Activated CD4-positive, alpha-beta memory T cell treated with anti-CD3 and anti-CD28 coated beads for 36 hours (primary cell): Measurements from ENCODE around the gene PUS7. TPM values are rescaled to one million over a fixed set of nuclear protein-coding genes. Genes with fewer than 3 reads are reported as not detected.
"Not testable (repeated sequence)": the region's sequence is repeated elsewhere in the genome, so short reads cannot be mapped to it uniquely, and the experiment has no call there.

Experiments used
- CTCF ChIA-PET: fragments of 350-600 bp; sonication (Branson Sonifier 250); formaldehyde crosslinking; loops from one replicate; lab custom pipeline; 2021; ENCODE audit warnings: antibody characterized with exemption, inconsistent platforms; lab: Charles Lee
- POLR2A ChIA-PET: fragments of 350-600 bp; sonication (Branson Sonifier 250); formaldehyde crosslinking; loops from one replicate; lab custom pipeline; 2021; ENCODE audit warnings: antibody characterized with exemption; lab: Charles Lee
- DNase-seq: peaks from one replicate; pipeline ENCODE4 v3.0.0-alpha.2; 2020
- H3K27ac Mint-ChIP-seq: one replicate; pipeline ENCODE4 v1.8.0; 2021; ENCODE audit warnings: mixed read lengths
- H3K27me3 Mint-ChIP-seq: one replicate; pipeline ENCODE4 v1.8.0; 2021; ENCODE audit warnings: mixed read lengths
- H3K36me3 Mint-ChIP-seq: one replicate; pipeline ENCODE4 v1.8.0; 2021; ENCODE audit warnings: mixed read lengths
- H3K4me1 Mint-ChIP-seq: one replicate; pipeline ENCODE4 v1.8.0; 2021; ENCODE audit warnings: low read depth, mixed read lengths
- H3K4me3 Mint-ChIP-seq: one replicate; pipeline ENCODE4 v1.8.0; 2021; ENCODE audit warnings: mild to moderate bottlenecking, mixed read lengths
- H3K9me3 Mint-ChIP-seq: one replicate; pipeline ENCODE4 v1.8.0; 2021; ENCODE audit warnings: mixed read lengths
- intact Hi-C: fragments of 100-400 bp; cut with micrococcal nuclease; formaldehyde crosslinking; loops from one replicate; pipeline ENCODE4 v1.15.1; 2023
- total RNA-seq, 2 experiments: library from RNA; stranded (reverse); gene quantifications; one replicate each; pipeline ENCODE4 v1.2.3, GENCODE V29; 2021

Gene PUS7
- total RNA-seq, 2 experiments from 2014 or later: 16.9 to 20.3 TPM

DNA sequence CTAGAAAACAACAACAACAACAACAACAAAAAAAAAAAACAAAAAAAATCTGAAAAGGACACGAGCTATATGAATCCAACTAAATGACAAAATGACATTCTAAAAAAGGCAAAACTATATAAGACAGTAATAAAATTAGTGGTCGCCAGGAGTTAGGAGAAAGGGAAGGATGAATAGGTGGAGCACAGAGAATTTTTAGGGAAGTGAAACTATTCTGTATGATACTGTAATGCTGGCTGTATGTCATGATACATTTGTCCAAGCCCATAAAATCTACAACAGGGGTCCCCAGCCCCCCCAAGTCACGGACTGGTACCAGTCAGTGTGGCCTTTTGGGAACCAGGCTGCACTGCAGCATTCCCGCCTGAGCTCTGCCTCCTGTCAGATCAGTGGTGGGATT is 2.8 kb upstream of the PUS7 start:
- Mint-ChIP-seq H3K27ac (no peak overlapping the region), H3K4me3 (no peak overlapping the region), H3K36me3 (no peaks in the 10 kb centered on the region), H3K9me3 (no peaks in the 10 kb centered on the region), H3K4me1 (peaks cover 11% of the 10 kb centered on the region), H3K27me3 (no peaks in the 10 kb centered on the region)
- ChIA-PET CTCF (no interaction called here), POLR2A (no interaction called here)
- no peak for DNase-seq
- intact Hi-C loops: no loop called here

DNA sequence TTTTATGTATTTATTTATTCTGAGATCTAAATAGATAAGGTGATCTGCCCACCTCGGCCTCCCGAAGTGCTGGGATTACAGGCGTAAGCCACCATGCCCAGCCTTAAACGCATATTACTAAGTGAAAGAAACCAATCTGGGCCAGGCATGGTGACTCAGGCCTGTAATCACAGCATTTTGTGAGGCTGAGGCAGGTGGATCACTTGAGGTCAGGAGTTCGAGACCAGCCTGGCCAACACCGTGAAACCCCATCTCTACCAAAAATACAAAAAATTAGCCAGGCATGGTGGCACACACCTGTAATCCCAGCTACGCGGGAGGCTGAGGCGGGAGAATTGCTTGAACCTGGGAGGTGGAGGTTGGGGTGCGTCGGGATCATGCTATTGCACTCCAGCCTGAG is 2.4 kb upstream of the PUS7 start:
- peaks cover 15% of the 10 kb centered on the region for H3K4me1 Mint-ChIP-seq
- H3K36me3 Mint-ChIP-seq, H3K27me3 Mint-ChIP-seq, H3K27ac Mint-ChIP-seq, H3K9me3 Mint-ChIP-seq, DNase-seq, H3K4me3 Mint-ChIP-seq, intact Hi-C loops, POLR2A ChIA-PET: not testable (repeated sequence)
- CTCF ChIA-PET: interaction anchor here (1.7 kb wide), 1 partner anchor 7 kb away, joined by 11 read pairs; the partner anchor contains the start of gene RINT1

DNA sequence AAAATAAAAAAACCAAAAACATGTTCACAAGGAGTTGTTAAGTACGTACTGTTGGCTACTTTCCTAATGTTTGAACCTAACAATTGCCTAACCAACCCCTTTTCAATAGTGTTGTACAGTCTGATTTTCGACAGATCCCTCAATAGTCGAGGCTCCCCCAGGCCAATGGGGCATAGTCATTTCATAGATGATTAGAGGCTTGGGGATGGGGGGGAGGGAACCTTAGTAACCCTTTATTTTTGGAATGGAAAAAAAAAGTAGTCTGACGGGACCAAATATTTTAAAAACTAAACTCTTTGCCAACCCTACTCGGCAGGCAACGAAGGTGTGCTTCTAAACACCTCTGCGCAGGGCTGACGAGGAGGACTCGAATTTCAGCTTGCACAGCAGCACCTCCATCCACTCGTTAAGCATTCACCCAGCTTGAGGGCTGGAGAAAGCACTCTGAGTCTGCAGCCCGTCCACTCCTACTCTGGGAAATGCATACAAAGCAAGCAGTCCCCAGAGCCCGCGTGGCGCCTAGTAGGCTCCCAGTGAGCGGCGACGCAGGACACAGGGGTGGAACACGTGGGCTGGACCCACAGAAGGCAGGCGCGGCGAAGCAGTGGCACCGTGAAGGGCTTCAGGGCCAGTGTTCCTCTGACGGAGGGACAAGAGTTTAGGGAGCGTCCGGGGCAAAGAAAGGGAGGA is 899 bp downstream of the PUS7 start:
- POLR2A ChIA-PET: interaction anchor here (0.7 to 1.5 kb wide), 3 partner anchors 10 to 16 kb away, joined by 3 to 6 read pairs (median 6); no protein-coding TSS in a partner anchor
- Mint-ChIP-seq H3K36me3 (peaks cover 4% of the 10 kb centered on the region), H3K4me1 (peaks cover 17% of the 10 kb centered on the region), H3K27me3 (no peaks in the 10 kb centered on the region), H3K4me3 (peak overlapping the region; percentile 95), H3K9me3 (no peaks in the 10 kb centered on the region), H3K27ac (peak overlapping the region; percentile 78)
- CTCF ChIA-PET: no interaction called here
- intact Hi-C loops: no loop called here
- DNase-seq: peak; percentile 65

DNA sequence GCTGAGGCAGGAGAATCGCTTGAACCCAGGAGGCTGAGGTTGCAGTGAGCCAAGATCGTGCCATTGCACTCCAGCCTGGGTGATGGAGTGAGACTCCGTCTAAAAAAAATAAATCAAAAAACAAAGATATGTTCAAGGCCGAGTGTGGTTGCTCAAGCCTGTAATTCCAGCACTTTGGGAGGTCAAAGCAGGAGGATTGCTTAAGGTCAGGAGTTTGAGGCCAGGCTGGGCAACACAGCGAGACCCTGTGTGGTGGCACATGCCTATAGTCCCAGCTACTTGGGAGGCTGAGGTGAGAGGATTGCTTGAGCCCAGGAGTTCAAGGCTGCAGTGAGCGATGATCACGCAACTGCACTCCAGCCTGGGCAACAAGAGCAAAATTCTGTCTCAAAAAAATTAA is 1.5 kb downstream of the PUS7 start:
- peaks cover 17% of the 10 kb centered on the region for H3K4me1 Mint-ChIP-seq

DNA sequence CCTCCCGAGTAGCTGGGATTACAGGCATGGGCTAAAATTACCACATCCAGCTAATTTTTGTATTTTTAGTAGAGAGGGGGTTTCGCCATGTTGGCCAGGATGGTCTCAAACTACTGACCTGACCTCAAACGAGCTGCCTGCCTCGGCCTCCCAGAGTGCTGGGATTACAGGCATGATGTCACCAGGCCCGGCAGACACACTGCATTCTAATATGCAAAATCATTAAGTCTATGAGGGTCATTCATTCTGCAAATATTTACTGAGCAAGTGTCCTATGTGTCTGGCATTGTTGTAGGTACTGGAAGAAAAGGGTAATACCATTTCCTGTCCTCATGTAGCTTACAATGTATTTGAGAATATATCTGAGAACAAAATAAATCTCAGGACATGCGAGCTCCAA is 2.7 kb downstream of the PUS7 start:
- Mint-ChIP-seq H3K4me3 (no peak overlapping the region), H3K27ac (no peak overlapping the region), H3K36me3 (peaks cover 4% of the 10 kb centered on the region), H3K9me3 (no peaks in the 10 kb centered on the region), H3K27me3 (no peaks in the 10 kb centered on the region), H3K4me1 (peaks cover 23% of the 10 kb centered on the region)
- DNase-seq: no peak
- ChIA-PET POLR2A (interaction anchor here (1.4 kb wide), 1 partner anchor 12 kb away, joined by 6 read pairs; the partner anchor contains the start of gene RINT1), CTCF (interaction anchor here (0.9 to 1.3 kb wide), 2 partner anchors 12 to 70 kb away, joined by 3 to 4 read pairs; no protein-coding TSS in a partner anchor)
- intact Hi-C loops: no loop called here

More for the DNA sequence above, 1.5 kb downstream of the PUS7 start:
- DNase-seq, H3K27me3 Mint-ChIP-seq, H3K9me3 Mint-ChIP-seq, H3K4me3 Mint-ChIP-seq, H3K27ac Mint-ChIP-seq, intact Hi-C loops, H3K36me3 Mint-ChIP-seq: not testable (repeated sequence)
- ChIA-PET POLR2A (interaction anchor here (1.5 kb wide), 1 partner anchor 11 kb away, joined by 6 read pairs; no protein-coding TSS in a partner anchor), CTCF (interaction anchor here (1.3 kb wide), 1 partner anchor 68 kb away, joined by 3 read pairs; no protein-coding TSS in a partner anchor)

DNA sequence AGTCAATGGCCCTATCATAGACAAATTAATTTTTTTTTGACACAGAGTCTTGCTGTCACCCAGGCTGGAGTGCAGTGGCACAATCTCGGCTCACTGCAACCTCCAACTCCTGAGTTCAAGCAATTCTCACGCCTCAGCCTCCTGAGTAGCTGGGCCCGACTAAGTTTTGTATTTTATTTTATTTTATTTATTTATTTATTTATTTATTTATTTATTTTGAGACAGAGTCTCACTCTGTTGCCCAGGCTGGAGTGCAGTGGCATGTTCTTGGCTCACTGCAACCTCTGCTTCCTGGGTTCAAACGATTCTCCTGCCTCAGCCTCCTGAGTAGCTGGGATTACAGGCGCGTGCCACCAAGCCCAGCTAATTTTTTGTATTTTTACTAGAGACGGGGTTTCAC is 6.5 kb downstream of the PUS7 start:
- H3K27me3 Mint-ChIP-seq, H3K4me3 Mint-ChIP-seq, CTCF ChIA-PET, POLR2A ChIA-PET, H3K27ac Mint-ChIP-seq, H3K9me3 Mint-ChIP-seq, DNase-seq: not testable (repeated sequence)
- intact Hi-C loops: loop anchor here (2.0 kb wide), 1 partner anchor 17 kb away; the partner anchor contains the start of gene RINT1
- Mint-ChIP-seq H3K4me1 (peaks cover 29% of the 10 kb centered on the region), H3K36me3 (peaks cover 16% of the 10 kb centered on the region)

DNA sequence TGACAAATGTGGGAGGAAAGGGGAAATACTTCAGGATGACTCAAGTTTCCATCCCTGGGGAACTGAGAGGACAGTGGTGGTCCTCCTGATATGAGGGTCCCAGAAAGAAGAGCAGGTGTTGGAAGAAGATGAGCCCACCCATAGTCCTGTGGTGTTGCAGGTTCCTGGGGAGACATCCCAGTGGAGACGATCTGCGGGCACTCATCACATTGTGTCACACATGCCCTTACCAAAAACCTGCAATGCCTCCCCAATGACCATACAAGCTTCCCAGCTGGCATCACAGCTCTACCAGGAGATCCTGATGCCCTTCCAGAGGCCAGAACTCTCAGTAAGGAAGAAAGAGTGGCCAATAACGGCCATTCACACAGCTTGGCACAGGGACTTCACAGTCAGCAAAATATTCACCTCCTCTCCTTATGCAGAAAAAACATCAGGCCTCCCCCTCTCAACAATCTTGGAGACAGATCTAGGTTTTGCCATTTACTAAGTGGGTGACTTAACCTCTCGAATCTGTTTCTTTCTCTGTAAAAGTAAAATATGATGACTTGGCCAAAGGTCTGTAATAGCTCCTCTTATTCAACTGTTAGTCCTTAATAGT is 9.0 kb downstream of the PUS7 start:
- ChIA-PET CTCF (no interaction called here), POLR2A (no interaction called here)
- H3K27ac Mint-ChIP-seq: peak overlapping the region; percentile 34
- H3K27me3 Mint-ChIP-seq: no peaks in the 10 kb centered on the region
- intact Hi-C loops: no loop called here
- no peak overlapping the region for H3K4me3 Mint-ChIP-seq
- DNase-seq: no peak
- H3K4me1 Mint-ChIP-seq: peaks cover 23% of the 10 kb centered on the region
- H3K9me3 Mint-ChIP-seq: no peaks in the 10 kb centered on the region
- H3K36me3 Mint-ChIP-seq: peaks cover 23% of the 10 kb centered on the region

DNA sequence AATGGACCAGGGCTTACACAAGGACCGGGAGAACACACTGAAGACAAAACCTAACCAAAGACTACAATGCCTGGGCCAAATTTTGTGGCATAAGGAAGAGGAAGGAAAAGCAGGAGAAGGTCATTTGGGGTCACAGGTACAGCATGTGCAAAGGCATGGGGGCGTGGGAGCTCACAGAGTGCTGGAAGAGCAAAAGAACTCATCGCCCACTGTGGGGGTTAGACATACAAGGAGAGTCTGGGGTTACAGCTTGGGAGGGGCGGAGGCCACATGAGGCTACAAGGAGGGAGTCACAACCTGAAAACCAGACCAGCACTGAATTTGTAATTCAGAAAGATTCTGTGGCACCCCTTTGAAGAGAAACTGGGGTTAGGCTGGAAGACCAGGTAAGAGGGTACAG is 9.7 kb downstream of the PUS7 start:
- Mint-ChIP-seq H3K9me3 (no peaks in the 10 kb centered on the region), H3K4me3 (no peak overlapping the region), H3K27ac (peak overlapping the region; percentile 9), H3K36me3 (peaks cover 21% of the 10 kb centered on the region), H3K4me1 (peaks cover 23% of the 10 kb centered on the region), H3K27me3 (no peaks in the 10 kb centered on the region)
- intact Hi-C loops: no loop called here
- POLR2A ChIA-PET: no interaction called here
- CTCF ChIA-PET: no interaction called here
- DNase-seq: no peak

DNA sequence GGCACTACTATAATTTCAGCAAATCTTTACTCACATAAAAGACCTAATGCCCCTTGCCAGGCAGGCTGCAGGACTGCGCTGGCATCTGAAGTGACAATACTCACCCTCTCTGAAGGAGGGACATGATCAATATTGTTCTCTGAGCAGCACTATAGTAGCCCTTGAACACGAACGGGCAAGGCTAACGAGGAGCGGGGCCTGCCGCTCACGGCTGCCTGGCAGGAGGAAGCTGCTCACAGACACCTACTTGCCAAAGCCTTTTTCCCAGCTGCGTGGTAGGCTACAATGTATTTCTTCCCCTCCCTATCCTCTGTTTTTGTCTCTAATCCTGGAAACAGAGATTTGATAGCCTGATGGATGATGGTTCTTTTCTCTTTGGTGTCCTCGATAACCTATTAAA is 19.9 kb downstream of the PUS7 start:
- no peak overlapping the region for H3K27ac Mint-ChIP-seq
- no peak overlapping the region for H3K4me3 Mint-ChIP-seq
- H3K27me3 Mint-ChIP-seq: no peaks in the 10 kb centered on the region
- no peaks in the 10 kb centered on the region for H3K9me3 Mint-ChIP-seq
- peaks cover 51% of the 10 kb centered on the region for H3K36me3 Mint-ChIP-seq
- no peak for DNase-seq
- ChIA-PET CTCF (no interaction called here), POLR2A (no interaction called here)
- intact Hi-C loops: no loop called here
- H3K4me1 Mint-ChIP-seq: no peaks in the 10 kb centered on the region

DNA sequence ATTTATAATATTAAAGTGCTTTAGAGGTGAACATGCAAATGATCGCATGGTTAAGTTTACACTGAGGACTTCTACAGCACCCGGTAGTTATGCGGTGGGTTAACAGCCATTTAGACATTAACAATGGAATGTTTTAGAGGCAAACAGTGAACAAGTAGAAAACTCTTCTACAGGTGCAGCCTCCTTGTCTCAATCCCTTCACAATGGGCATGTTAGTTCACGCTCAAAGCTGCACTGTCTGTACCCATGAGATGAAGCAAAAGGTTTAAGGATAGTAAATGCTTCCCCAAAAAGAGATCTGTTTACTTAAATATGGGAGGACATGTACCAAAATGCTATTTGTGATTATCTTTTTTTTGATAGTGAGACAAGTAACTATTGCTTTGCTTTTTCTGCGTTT is 25.1 kb downstream of the PUS7 start:
- H3K4me1 Mint-ChIP-seq: no peaks in the 10 kb centered on the region
- H3K27ac Mint-ChIP-seq: no peak overlapping the region
- no peaks in the 10 kb centered on the region for H3K9me3 Mint-ChIP-seq
- H3K36me3 Mint-ChIP-seq: peaks cover 30% of the 10 kb centered on the region
- DNase-seq: no peak
- H3K27me3 Mint-ChIP-seq: no peaks in the 10 kb centered on the region
- no peak overlapping the region for H3K4me3 Mint-ChIP-seq
- intact Hi-C loops: no loop called here
- ChIA-PET POLR2A (no interaction called here), CTCF (no interaction called here)

DNA sequence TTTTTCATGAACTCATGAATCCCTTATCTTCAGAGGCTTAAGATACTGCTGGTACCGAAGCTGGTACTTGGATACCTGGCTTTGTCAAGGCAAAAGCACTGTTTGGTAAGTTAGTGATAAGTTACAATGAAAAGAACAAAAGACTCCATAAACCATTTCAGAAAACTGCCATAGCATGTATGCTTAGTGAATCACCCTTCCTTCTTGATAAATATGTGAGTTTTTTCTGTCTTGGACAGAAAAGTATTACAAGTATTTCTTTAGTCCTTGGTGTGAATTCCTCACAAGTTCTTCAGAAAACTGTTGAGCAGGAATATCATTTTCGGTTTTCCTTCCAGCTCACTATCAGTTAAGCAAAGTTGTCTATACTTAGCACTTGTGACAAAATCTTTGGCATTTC is 25.6 kb downstream of the PUS7 start:
- POLR2A ChIA-PET: interaction anchor here (1.4 kb wide), 1 partner anchor 35 kb away, joined by 4 read pairs; the partner anchor contains the start of gene RINT1
- no peaks in the 10 kb centered on the region for H3K9me3 Mint-ChIP-seq
- H3K4me1 Mint-ChIP-seq: no peaks in the 10 kb centered on the region
- no peak for DNase-seq
- CTCF ChIA-PET: no interaction called here
- peaks cover 28% of the 10 kb centered on the region for H3K36me3 Mint-ChIP-seq
- no peaks in the 10 kb centered on the region for H3K27me3 Mint-ChIP-seq
- no peak overlapping the region for H3K4me3 Mint-ChIP-seq
- intact Hi-C loops: no loop called here
- no peak overlapping the region for H3K27ac Mint-ChIP-seq

DNA sequence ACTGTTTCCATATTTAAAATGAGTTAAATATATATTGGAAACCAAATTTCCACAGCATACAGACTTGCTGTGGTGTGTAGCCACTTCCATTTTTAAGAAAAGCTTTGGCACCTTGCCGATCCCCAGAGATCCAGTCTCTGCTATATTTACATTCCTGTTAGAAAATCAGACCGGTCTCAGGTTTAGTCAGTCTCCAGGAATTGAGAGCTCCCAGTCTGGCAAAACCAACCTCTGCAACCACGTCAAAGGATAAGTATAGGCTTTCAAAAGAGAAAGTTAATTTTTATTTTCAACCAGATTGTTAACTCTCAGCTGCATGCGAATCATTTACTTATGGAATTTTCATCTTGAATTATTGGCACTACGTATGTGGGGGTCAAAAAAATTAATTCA is 28.2 kb downstream of the PUS7 start:
- Mint-ChIP-seq H3K9me3 (no peaks in the 10 kb centered on the region), H3K27me3 (no peaks in the 10 kb centered on the region), H3K4me1 (no peaks in the 10 kb centered on the region), H3K4me3 (no peak overlapping the region), H3K36me3 (peaks cover 18% of the 10 kb centered on the region), H3K27ac (no peak overlapping the region)
- intact Hi-C loops: no loop called here
- POLR2A ChIA-PET: no interaction called here
- CTCF ChIA-PET: no interaction called here
- no peak for DNase-seq
